GM23338 (cell line): ENCODE results near the gene SLC35D3. TPM values are rescaled to one million over a fixed set of nuclear protein-coding genes. Genes with fewer than 3 reads are reported as not detected.

Experiments
- ATAC-seq: fragments of 200-7000 bp; cut with Tn5 transposase; 3 replicates; pipeline ENCODE4 v1.9.1; 2020
- DNase-seq: peaks from one replicate; pipeline ENCODE4 v3.0.0-alpha.2; 2015; ENCODE audit warnings: low spot score
- H2AFZ ChIP-seq: fragments of 200-600 bp; sonication (generic); 2 replicates; pipeline ENCODE4 v1.8.0; 2016; ENCODE audit warnings: antibody characterized with exemption, mild to moderate bottlenecking, moderate library complexity
- H3F3A ChIP-seq: fragments of 200-600 bp; sonication (generic); replicated peaks from 2 replicates; pipeline ENCODE4 v1.8.0; 2017; ENCODE audit warnings: antibody characterized with exemption, mixed run types, low read depth
- H3K27ac ChIP-seq: fragments of 200-600 bp; sonication (generic); 2 replicates; pipeline ENCODE4 v1.6.1; 2016; ENCODE audit warnings: low read depth
- H3K27me3 ChIP-seq: fragments of 200-600 bp; sonication (generic); 2 replicates; pipeline ENCODE4 v1.8.0; 2016; ENCODE audit warnings: mild to moderate bottlenecking, mixed run types, moderate library complexity; ENCODE audit not compliant: insufficient read depth
- H3K36me3 ChIP-seq: fragments of 200-600 bp; sonication (generic); 2 replicates; pipeline ENCODE4 v1.8.0; 2016; ENCODE audit warnings: mild to moderate bottlenecking; ENCODE audit not compliant: insufficient read depth
- H3K4me1 ChIP-seq: fragments of 200-600 bp; sonication (generic); 2 replicates; pipeline ENCODE4 v1.8.0; 2016; ENCODE audit warnings: mild to moderate bottlenecking, moderate library complexity; ENCODE audit not compliant: insufficient read depth
- H3K4me2 ChIP-seq: fragments of 200-600 bp; sonication (generic); 2 replicates; pipeline ENCODE4 v1.7.1; 2017; ENCODE audit warnings: mixed run types
- H3K4me3 ChIP-seq: fragments of 200-600 bp; sonication (generic); 2 replicates; pipeline ENCODE4 v1.6.1; 2016; ENCODE audit warnings: mixed run types
- H3K79me2 ChIP-seq: fragments of 200-600 bp; sonication (generic); replicated peaks from 2 replicates; pipeline ENCODE4 v1.8.0; 2017; ENCODE audit warnings: mild to moderate bottlenecking; ENCODE audit not compliant: insufficient read depth
- H3K9me2 ChIP-seq: fragments of 200-600 bp; sonication (generic); 2 replicates; pipeline ENCODE4 v1.8.0; 2017; ENCODE audit not compliant: insufficient read depth
- H4K20me1 ChIP-seq: fragments of 200-600 bp; sonication (generic); replicated peaks from 2 replicates; pipeline ENCODE4 v1.8.0; 2017; ENCODE audit warnings: mild to moderate bottlenecking; ENCODE audit not compliant: insufficient read depth
- H3K27ac Mint-ChIP-seq: 2 replicates; pipeline ENCODE4 v1.8.0; 2020; ENCODE audit warnings: inconsistent platforms, mild to moderate bottlenecking, moderate library complexity, mixed read lengths
- H3K27me3 Mint-ChIP-seq: 3 replicates; pipeline ENCODE4 v1.8.0; 2022; ENCODE audit warnings: low read depth, mild to moderate bottlenecking, moderate library complexity, mixed read lengths, inconsistent platforms; ENCODE audit not compliant: insufficient read depth, poor library complexity
- H3K36me3 Mint-ChIP-seq: 3 replicates; pipeline ENCODE4 v1.8.0; 2021; ENCODE audit warnings: low read depth, mild to moderate bottlenecking, inconsistent platforms, moderate library complexity, mixed read lengths
- H3K4me1 Mint-ChIP-seq: 3 replicates; pipeline ENCODE4 v1.8.0; 2020; ENCODE audit warnings: mild to moderate bottlenecking, inconsistent platforms, mixed read lengths
- H3K4me3 Mint-ChIP-seq: 3 replicates; pipeline ENCODE4 v1.8.0; 2021; ENCODE audit warnings: moderate library complexity, mild to moderate bottlenecking, inconsistent platforms, mixed read lengths
- H3K9me3 Mint-ChIP-seq: 3 replicates; pipeline ENCODE4 v1.8.0; 2020; ENCODE audit warnings: moderate library complexity, mild to moderate bottlenecking, inconsistent platforms, mixed read lengths
- CREB1 ChIP-seq: fragments of 250-450 bp; sonication (Bioruptor Pico); IDR thresholded peaks from 2 replicates; pipeline ENCODE4 v1.5.0; 2020; ENCODE audit warnings: low read depth, mild to moderate bottlenecking, moderate library complexity
- CTCF ChIP-seq, 2 experiments: fragments of 200-600 bp in 1 of 2; sonication (generic) in 1 of 2; conservative IDR thresholded peaks; 2 replicates each; pipeline versions ENCODE4 v1.5.1 to v1.6.1; 2016 to 2017; ENCODE audit warnings: antibody characterized with exemption in 2 of 2, low read depth in 2 of 2, mild to moderate bottlenecking in 2 of 2, moderate library complexity in 1 of 2
- JUNB ChIP-seq: IDR thresholded peaks from one replicate; pipeline ENCODE4 v1.6.1; 2016; ENCODE audit warnings: antibody characterized with exemption; ENCODE audit not compliant: unreplicated experiment
- NANOG ChIP-seq: IDR thresholded peaks from 2 replicates; pipeline ENCODE4 v1.6.1; 2016; ENCODE audit warnings: antibody characterized with exemption, borderline replicate concordance
- POLR2AphosphoS5 ChIP-seq: IDR thresholded peaks from 2 replicates; pipeline ENCODE4 v1.6.1; 2016; ENCODE audit warnings: antibody characterized with exemption, low read depth
- STAT1 ChIP-seq: IDR thresholded peaks from one replicate; pipeline ENCODE4 v1.6.1; 2016; ENCODE audit warnings: antibody characterized with exemption; ENCODE audit not compliant: unreplicated experiment
- ZNF331 ChIP-seq: fragments of 250-450 bp; sonication (Bioruptor Pico); IDR thresholded peaks from 2 replicates; pipeline ENCODE4 v1.5.0; 2020; ENCODE audit warnings: low read depth, mild to moderate bottlenecking, moderate library complexity
- polyA plus RNA-seq: library from polyadenylated mRNA; unstranded; fragments of >200 nt; fragmentation: Nextera tagmentation; extraction: Ambion mirVana; gene quantifications from 2 replicates; pipeline ENCODE4 v1.2.1, GENCODE V29; 2016
- total RNA-seq: library from RNA; depleted of rRNA; stranded (reverse); fragments of >200 nt; shearing (Covaris generic); gene quantifications from 2 replicates; pipeline ENCODE4 v1.2.3, GENCODE V29; 2014
- TF ChIP-seq, protein P1 (sequence below): IDR thresholded peaks from one replicate; pipeline ENCODE4 v1.6.1; 2018; ENCODE audit warnings: antibody characterized with exemption; ENCODE audit not compliant: unreplicated experiment
- TF ChIP-seq, protein P2 (sequence below): IDR thresholded peaks from 2 replicates; pipeline ENCODE4 v1.6.1; 2016; ENCODE audit warnings: antibody characterized with exemption

Gene SLC35D3
- total and polyA plus RNA-seq, 2 experiments from 2014 or later, result 0.59 to 1.6 TPM

DNA sequence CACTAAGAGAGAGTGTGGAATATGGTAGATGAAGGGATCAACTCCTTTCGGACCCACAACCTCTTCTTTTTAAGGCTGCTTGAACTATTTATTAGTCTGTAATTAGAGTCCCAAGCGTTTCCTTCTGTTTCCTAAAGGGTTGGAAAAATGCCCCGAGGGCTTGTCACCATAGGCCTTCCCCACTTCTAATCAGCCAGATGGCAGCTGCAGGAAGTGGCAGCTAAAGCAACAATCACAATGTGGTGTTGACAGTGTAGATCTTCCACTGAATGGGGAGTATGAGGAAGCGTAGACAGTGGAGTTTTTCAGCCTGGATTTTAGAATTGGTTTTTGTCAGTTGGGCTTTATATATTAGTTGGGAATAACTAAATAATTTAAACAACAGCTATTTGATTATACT lies 40.6 kb downstream of the SLC35D3 start:
- H3K79me2 ChIP-seq, result no peaks in the 10 kb centered on the region
- peaks cover 33% of the 10 kb centered on the region for H3K4me1 Mint-ChIP-seq
- H3K27ac Mint-ChIP-seq, result no peak overlapping the region
- no peaks in the 10 kb centered on the region for H3K36me3 ChIP-seq
- H3K4me2 ChIP-seq, result no peak overlapping the region
- TF ChIP-seq ZNF331 (CRISPR knock-in tag) (no peak), POLR2AphosphoS5 (no peak), CTCF (conservative IDR thresholded peaks at IDR 0.05; ENCODE audit: low read depth in 2 of 2) (no peak), JUNB (no peak), CREB1 (CRISPR knock-in tag) (no peak)
- TF ChIP-seq, protein P1, sequence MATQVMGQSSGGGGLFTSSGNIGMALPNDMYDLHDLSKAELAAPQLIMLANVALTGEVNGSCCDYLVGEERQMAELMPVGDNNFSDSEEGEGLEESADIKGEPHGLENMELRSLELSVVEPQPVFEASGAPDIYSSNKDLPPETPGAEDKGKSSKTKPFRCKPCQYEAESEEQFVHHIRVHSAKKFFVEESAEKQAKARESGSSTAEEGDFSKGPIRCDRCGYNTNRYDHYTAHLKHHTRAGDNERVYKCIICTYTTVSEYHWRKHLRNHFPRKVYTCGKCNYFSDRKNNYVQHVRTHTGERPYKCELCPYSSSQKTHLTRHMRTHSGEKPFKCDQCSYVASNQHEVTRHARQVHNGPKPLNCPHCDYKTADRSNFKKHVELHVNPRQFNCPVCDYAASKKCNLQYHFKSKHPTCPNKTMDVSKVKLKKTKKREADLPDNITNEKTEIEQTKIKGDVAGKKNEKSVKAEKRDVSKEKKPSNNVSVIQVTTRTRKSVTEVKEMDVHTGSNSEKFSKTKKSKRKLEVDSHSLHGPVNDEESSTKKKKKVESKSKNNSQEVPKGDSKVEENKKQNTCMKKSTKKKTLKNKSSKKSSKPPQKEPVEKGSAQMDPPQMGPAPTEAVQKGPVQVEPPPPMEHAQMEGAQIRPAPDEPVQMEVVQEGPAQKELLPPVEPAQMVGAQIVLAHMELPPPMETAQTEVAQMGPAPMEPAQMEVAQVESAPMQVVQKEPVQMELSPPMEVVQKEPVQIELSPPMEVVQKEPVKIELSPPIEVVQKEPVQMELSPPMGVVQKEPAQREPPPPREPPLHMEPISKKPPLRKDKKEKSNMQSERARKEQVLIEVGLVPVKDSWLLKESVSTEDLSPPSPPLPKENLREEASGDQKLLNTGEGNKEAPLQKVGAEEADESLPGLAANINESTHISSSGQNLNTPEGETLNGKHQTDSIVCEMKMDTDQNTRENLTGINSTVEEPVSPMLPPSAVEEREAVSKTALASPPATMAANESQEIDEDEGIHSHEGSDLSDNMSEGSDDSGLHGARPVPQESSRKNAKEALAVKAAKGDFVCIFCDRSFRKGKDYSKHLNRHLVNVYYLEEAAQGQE, result no peak
- H3K4me3 ChIP-seq, result no peak overlapping the region
- peaks cover 9% of the 10 kb centered on the region for H3K27me3 Mint-ChIP-seq
- peaks cover 41% of the 10 kb centered on the region for H3K4me1 ChIP-seq
- H3K27me3 ChIP-seq, result no peaks in the 10 kb centered on the region
- no peak for ATAC-seq
- H3K36me3 Mint-ChIP-seq, result no peaks in the 10 kb centered on the region
- H3K9me2 ChIP-seq, result no peaks in the 10 kb centered on the region
- no peaks in the 10 kb centered on the region for H4K20me1 ChIP-seq
- H3F3A ChIP-seq, result no peaks in the 10 kb centered on the region
- H3K4me3 Mint-ChIP-seq, result no peak overlapping the region
- peak; percentile 56 for DNase-seq
- no peak overlapping the region for H3K27ac ChIP-seq
- H2AFZ ChIP-seq, result no peak overlapping the region
- H3K9me3 Mint-ChIP-seq, result no peaks in the 10 kb centered on the region

DNA sequence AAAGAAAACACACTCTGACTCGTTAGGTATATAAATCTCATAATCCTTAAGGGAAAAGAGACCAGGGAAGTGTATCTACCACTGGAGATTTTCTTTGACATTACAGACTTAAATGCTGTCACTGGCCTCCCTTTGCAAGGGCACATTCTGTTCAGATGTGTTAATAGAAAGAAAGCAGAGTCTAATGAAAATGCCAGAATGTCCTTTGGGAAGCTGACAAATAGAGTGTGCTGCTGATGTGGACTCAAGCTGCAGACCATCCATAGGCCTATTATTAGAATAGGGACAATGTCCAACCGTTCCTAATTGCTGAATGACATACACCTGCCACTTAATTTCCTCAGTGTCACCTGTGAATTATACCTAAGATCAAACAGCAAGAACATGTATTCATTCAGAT lies 41.2 kb downstream of the SLC35D3 start:
- Histone ChIP-seq H3K36me3 (no peaks in the 10 kb centered on the region), H4K20me1 (no peaks in the 10 kb centered on the region), H3K27me3 (no peaks in the 10 kb centered on the region), H3K79me2 (no peaks in the 10 kb centered on the region), H3K4me3 (no peak overlapping the region), H2AFZ (no peak overlapping the region), H3F3A (no peaks in the 10 kb centered on the region), H3K27ac (no peak overlapping the region), H3K4me2 (no peak overlapping the region), H3K4me1 (peaks cover 36% of the 10 kb centered on the region), H3K9me2 (no peaks in the 10 kb centered on the region)
- DNase-seq (no peak), ATAC-seq (no peak)
- Mint-ChIP-seq H3K27me3 (peaks cover 7% of the 10 kb centered on the region), H3K9me3 (no peaks in the 10 kb centered on the region), H3K4me3 (no peak overlapping the region), H3K4me1 (peaks cover 29% of the 10 kb centered on the region), H3K36me3 (no peaks in the 10 kb centered on the region), H3K27ac (no peak overlapping the region)
- TF ChIP-seq JUNB (no peak), STAT1 (no peak), CTCF (conservative IDR thresholded peaks at IDR 0.05; ENCODE audit: low read depth in 2 of 2) (no peak), ZNF331 (CRISPR knock-in tag) (no peak), NANOG (no peak)
- TF ChIP-seq, protein P1, result no peak
- TF ChIP-seq, protein P2, sequence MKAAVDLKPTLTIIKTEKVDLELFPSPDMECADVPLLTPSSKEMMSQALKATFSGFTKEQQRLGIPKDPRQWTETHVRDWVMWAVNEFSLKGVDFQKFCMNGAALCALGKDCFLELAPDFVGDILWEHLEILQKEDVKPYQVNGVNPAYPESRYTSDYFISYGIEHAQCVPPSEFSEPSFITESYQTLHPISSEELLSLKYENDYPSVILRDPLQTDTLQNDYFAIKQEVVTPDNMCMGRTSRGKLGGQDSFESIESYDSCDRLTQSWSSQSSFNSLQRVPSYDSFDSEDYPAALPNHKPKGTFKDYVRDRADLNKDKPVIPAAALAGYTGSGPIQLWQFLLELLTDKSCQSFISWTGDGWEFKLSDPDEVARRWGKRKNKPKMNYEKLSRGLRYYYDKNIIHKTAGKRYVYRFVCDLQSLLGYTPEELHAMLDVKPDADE, result no peak
